Thyroid gland (tissue), 4 donors: ENCODE measurements around the gene MYLK. TPM values are rescaled to one million over a fixed set of nuclear protein-coding genes. Genes with fewer than 3 reads are reported as not detected.
"Not testable (repeated sequence)": the region's sequence is repeated elsewhere in the genome, so short reads cannot be mapped to it uniquely, and the experiment has no call there.

Experiments used
- DNase-seq, 2 donors: peaks; one replicate each; pipeline ENCODE4 v3.0.0-alpha.2; 2019
- H3K27ac ChIP-seq, 3 donors: fragments of 200-600 bp; sonication (generic); 1 replicate in 2 of 3; 2 replicates in 1 of 3; pipeline ENCODE4 v1.5.1; 2016 to 2019; ENCODE audit warnings: mild to moderate bottlenecking in 1 of 3, moderate library complexity in 1 of 3
- H3K27me3 ChIP-seq: fragments of 200-600 bp; sonication (generic); one replicate; pipeline ENCODE4 v1.5.1; 2019
- H3K36me3 ChIP-seq, 2 donors: fragments of 200-600 bp; sonication (generic); one replicate each; pipeline ENCODE4 v1.5.1; 2016 to 2019
- H3K4me1 ChIP-seq, 2 donors: fragments of 200-600 bp; sonication (generic); one replicate each; pipeline ENCODE4 v1.5.1; 2017 to 2019
- H3K4me3 ChIP-seq, 3 donors: fragments of 200-600 bp; sonication (generic); replicated peaks in 1 of 3; 1 replicate in 2 of 3; 2 replicates in 1 of 3; pipeline ENCODE4 v1.5.1; 2016; ENCODE audit warnings: mild to moderate bottlenecking in 1 of 3
- H3K9me3 ChIP-seq: fragments of 200-600 bp; sonication (generic); one replicate; pipeline ENCODE4 v1.5.1; 2017
- POLR2A ChIP-seq, 2 donors: fragments of 450-650 bp; IDR thresholded peaks; one replicate each; pipeline ENCODE4 v1.6.1; 2017; ENCODE audit warnings: antibody characterized with exemption in 2 of 2, mild to moderate bottlenecking in 2 of 2, moderate library complexity in 1 of 2
- WGBS, 2 donors: methylation state at CpG; one replicate each; pipeline ENCODE4 v1.1.5; 2017; 5-methylcytosine and 5-hydroxymethylcytosine counted together
- intact Hi-C: fragments of 100-400 bp; cut with DNase I; formaldehyde crosslinking; loops from one replicate; pipeline ENCODE4 v1.15.1; 2023
- total RNA-seq, 4 donors: library from RNA; depleted of rRNA; stranded (reverse); fragments of >200 nt; gene quantifications; one replicate each; pipeline ENCODE4 v1.2.3, GENCODE V29; 2016
- TF ChIP-seq, protein P1 (sequence below), 6 experiments: fragments of 200-600 bp in 3 of 6; fragments of 450-650 bp in 3 of 6; sonication (generic) in 3 of 6; IDR thresholded peaks; one replicate each; pipeline ENCODE4 v1.5.1; 2016 to 2019; ENCODE audit warnings: antibody characterized with exemption in 6 of 6, mild to moderate bottlenecking in 2 of 6, inconsistent platforms in 1 of 6, moderate library complexity in 1 of 6

The MYLK gene
- total RNA-seq, 4 donors from 2014 or later: 28.9 to 51.2 (median 37.4) TPM

DNA sequence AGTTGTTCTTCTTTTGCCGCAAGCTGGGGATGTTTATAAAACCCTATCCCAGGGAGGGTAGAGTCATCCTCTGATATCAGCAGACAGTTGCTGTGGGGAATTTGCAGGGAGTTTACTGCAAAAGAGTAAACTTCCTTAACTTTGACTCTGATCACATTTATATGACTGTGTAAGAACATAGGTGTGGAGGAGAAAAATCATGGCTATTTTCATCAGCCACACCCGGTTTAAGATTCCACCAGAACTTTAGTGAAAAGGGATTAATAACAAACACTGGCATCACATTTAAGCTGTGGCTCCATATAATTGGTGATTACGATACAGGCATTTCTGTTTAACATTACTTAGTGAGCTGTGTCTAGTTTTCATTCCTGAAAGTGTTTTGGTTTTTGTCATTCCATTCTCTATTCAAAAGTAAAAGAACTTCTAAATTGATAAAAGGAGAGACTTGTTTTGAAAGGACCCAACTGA, 143.1 kb downstream of the MYLK start:
- DNase-seq: no peak
- Histone ChIP-seq H3K36me3 (no peaks in the 10 kb centered on the region), H3K27me3 (no peaks in the 10 kb centered on the region), H3K9me3 (no peaks in the 10 kb centered on the region), H3K4me1 (no peaks in the 10 kb centered on the region), H3K4me3 (no peak overlapping the region), H3K27ac (no peak overlapping the region)
- intact Hi-C loops: no loop called here
- TF ChIP-seq, protein P1, sequence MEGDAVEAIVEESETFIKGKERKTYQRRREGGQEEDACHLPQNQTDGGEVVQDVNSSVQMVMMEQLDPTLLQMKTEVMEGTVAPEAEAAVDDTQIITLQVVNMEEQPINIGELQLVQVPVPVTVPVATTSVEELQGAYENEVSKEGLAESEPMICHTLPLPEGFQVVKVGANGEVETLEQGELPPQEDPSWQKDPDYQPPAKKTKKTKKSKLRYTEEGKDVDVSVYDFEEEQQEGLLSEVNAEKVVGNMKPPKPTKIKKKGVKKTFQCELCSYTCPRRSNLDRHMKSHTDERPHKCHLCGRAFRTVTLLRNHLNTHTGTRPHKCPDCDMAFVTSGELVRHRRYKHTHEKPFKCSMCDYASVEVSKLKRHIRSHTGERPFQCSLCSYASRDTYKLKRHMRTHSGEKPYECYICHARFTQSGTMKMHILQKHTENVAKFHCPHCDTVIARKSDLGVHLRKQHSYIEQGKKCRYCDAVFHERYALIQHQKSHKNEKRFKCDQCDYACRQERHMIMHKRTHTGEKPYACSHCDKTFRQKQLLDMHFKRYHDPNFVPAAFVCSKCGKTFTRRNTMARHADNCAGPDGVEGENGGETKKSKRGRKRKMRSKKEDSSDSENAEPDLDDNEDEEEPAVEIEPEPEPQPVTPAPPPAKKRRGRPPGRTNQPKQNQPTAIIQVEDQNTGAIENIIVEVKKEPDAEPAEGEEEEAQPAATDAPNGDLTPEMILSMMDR (IDR thresholded peaks at IDR 0.05): no peak
- no peak for TF ChIP-seq POLR2A (IDR thresholded peaks at IDR 0.05)
- 90 to 96% methylated on average over 3 of the region's 3 CpGs for WGBS, 2 donors

DNA sequence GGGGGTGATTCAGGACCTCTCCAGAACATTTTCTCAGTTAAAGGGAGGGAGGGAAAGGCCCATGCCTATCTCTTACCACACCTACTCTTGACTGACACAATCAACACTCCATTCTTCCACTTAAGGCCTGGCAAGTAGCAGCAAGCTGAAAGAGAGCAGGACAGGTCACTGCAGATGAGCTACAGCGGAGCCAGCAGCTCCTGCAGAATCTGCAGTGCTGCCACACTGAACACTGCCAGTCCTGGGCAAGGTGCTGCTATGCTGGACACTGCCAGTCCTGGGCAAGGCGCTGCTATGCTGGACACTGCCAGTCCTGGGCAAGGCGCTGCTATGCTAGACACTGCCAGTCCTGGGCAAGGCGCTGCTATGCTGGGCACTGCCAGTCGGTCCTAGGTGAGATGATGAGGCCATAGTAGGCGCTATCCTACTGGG, 143.7 kb downstream of the MYLK start:
- Histone ChIP-seq H3K27ac (no peak overlapping the region), H3K9me3 (no peaks in the 10 kb centered on the region), H3K36me3 (no peaks in the 10 kb centered on the region), H3K4me3 (no peak overlapping the region), H3K4me1 (no peaks in the 10 kb centered on the region), H3K27me3 (no peaks in the 10 kb centered on the region)
- TF ChIP-seq, protein P1 (IDR thresholded peaks at IDR 0.05): no peak
- TF ChIP-seq POLR2A (IDR thresholded peaks at IDR 0.05): no peak
- intact Hi-C loops: no loop called here
- DNase-seq: no peak
- 87 to 94% methylated on average over 3 to 5 of the region's 6 CpGs for WGBS, 2 donors

DNA sequence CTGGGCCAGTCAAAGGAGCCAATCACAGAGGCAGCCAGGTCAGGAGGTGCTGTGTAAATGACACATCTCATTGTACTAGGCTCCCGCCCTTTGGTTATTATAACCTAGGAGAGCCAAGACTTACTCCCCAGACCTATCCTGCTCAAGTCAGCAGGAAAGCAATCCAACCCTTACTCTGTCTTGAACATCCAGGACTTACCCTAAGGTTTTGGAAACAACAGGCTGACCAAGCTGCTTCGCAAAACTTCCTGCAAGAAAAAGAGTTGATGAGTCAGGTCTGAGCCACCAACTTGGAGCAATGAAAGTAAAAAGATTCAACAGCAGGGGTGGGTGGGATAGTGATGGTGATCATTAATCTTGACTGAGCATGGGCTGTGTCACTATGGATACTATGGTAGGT, 144.4 kb downstream of the MYLK start:
- TF ChIP-seq POLR2A (IDR thresholded peaks at IDR 0.05): no peak
- TF ChIP-seq, protein P1 (IDR thresholded peaks at IDR 0.05): no peak
- intact Hi-C loops: no loop called here
- Histone ChIP-seq H3K9me3 (no peaks in the 10 kb centered on the region), H3K4me3 (no peak overlapping the region), H3K4me1 (no peaks in the 10 kb centered on the region), H3K36me3 (no peaks in the 10 kb centered on the region), H3K27me3 (no peaks in the 10 kb centered on the region), H3K27ac (no peak overlapping the region)
- WGBS, 2 donors: 91 to 95% methylated on average over 2 of the region's 2 CpGs
- no peak for DNase-seq

DNA sequence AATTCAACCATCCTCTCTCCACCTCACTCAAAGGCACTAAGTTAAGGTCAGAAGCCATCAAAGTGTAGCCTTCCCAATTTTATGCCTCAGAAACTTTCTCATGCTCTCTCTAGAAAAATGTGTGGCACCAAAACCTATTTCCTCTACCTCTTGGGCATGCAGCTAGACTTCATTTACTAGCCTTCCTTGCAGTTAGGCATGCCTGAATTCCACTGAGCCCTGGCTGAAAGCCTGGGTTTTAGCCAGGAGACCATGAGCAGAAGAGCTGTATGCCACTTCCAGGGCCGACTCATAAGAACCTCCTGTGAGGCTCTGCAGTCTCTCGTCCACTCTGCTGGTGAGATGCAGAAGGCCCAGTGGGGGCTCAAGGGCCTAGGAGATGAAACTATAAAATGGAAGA, 145.0 kb downstream of the MYLK start:
- TF ChIP-seq, protein P1 (IDR thresholded peaks at IDR 0.05): no peak
- no peak for TF ChIP-seq POLR2A (IDR thresholded peaks at IDR 0.05)
- H3K27ac ChIP-seq: no peak overlapping the region
- H3K4me3 ChIP-seq: no peak overlapping the region
- H3K36me3 ChIP-seq: no peaks in the 10 kb centered on the region
- no peak for DNase-seq
- intact Hi-C loops: no loop called here
- no peaks in the 10 kb centered on the region for H3K9me3 ChIP-seq
- 96 to 97% methylated on average over 2 of the region's 2 CpGs for WGBS, 2 donors
- no peaks in the 10 kb centered on the region for H3K4me1 ChIP-seq
- H3K27me3 ChIP-seq: no peaks in the 10 kb centered on the region

DNA sequence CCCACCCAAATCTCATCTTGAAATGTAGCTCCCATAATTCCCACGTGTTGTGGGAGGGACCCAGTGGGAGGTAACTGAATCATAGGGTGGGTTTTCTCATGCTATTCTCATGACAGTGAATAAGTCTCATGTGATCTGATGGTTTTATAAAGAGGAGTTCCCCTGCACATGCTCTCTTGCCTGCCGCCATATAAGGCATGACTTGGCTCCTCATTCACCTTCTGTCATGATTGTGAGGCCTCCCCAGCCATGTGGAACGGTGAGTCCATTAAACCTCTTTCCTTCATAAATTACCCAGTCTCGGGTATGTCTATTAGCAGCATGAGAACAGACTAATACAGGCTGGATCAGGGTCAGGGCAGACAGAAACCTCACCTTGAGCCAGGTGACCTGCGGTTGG, 145.6 kb downstream of the MYLK start:
- H3K27me3 ChIP-seq, DNase-seq, H3K9me3 ChIP-seq, H3K4me3 ChIP-seq, intact Hi-C loops, H3K27ac ChIP-seq, H3K4me1 ChIP-seq, H3K36me3 ChIP-seq: not testable (repeated sequence)
- 86 to 97% methylated on average over 5 of the region's 5 CpGs for WGBS, 2 donors

DNA sequence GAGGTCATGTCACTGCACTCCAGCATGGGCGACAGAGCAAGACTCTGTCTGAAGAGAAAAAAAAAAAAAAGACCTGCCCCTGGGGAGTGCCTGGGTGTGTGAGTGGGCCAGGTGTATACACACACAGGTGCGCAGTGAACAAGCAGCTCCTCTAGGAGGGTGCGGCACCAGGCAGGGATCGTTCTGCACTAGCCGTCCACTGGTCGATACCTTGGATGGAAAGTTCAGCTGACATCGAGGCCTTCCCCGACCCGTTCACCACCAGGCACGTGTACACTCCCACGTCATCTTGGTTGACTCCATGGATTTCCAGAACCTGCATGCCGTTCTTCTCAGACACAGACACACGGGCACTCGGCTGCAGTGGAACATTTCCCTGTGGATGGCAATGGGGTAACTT, 147.0 kb downstream of the MYLK start:
- 90 to 96% methylated on average over 10 to 14 of the region's 14 CpGs for whole genome bisulfite sequencing, 2 donors
- TF ChIP-seq, protein P1 (IDR thresholded peaks at IDR 0.05): no peak
- TF ChIP-seq POLR2A (IDR thresholded peaks at IDR 0.05): no peak
- Histone ChIP-seq H3K27ac (no peak overlapping the region), H3K27me3 (no peaks in the 10 kb centered on the region), H3K36me3 (no peaks in the 10 kb centered on the region), H3K4me1 (no peaks in the 10 kb centered on the region), H3K4me3 (no peak overlapping the region), H3K9me3 (no peaks in the 10 kb centered on the region)
- no peak for DNase-seq
- intact Hi-C loops: no loop called here
